Measurements from ENCODE around the gene CRABP2.

DNA sequence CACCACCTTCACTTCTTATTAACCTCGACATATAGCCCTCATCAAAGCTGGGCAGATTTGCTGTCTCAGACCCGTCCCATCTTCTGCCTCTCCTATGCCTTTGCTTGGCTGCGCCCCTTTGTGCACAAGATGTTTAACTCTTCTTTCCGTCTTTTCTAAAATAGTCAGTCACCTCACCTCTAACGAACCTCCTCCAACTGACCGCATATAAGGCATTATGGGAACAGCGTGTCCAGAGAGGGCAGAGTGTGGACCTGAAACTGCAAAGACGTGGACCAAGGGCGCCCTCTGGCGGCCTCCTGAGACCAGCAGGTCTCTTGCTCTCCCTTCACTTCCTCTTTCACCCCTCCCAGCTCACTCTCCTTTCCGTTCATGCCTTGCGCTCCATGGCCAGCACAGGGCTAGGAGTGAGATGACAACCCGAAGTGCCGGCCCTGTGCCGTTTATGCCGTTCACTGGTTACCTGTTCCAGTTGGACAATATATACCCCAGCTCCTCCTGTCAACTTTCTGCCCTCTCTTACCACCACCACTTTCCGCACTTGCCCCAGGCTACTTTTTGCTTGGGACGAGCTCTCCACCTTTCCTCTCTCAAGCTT, 20.4 kb upstream of the CRABP2 start:
- TF ChIP-seq, protein P1, sequence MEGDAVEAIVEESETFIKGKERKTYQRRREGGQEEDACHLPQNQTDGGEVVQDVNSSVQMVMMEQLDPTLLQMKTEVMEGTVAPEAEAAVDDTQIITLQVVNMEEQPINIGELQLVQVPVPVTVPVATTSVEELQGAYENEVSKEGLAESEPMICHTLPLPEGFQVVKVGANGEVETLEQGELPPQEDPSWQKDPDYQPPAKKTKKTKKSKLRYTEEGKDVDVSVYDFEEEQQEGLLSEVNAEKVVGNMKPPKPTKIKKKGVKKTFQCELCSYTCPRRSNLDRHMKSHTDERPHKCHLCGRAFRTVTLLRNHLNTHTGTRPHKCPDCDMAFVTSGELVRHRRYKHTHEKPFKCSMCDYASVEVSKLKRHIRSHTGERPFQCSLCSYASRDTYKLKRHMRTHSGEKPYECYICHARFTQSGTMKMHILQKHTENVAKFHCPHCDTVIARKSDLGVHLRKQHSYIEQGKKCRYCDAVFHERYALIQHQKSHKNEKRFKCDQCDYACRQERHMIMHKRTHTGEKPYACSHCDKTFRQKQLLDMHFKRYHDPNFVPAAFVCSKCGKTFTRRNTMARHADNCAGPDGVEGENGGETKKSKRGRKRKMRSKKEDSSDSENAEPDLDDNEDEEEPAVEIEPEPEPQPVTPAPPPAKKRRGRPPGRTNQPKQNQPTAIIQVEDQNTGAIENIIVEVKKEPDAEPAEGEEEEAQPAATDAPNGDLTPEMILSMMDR (IDR thresholded peaks at IDR 0.05), result peak; percentile 85 to 96 (median 91)
- no peak for TF ChIP-seq POLR2A (IDR thresholded peaks at IDR 0.05)

Measured in body of pancreas (tissue), 4 donors.